MCF 10A (cell line): ENCODE measurements around the gene EEF1B2. TPM values are rescaled to one million over a fixed set of nuclear protein-coding genes. Genes with fewer than 3 reads are reported as not detected.

Experiments used
- BruUV-seq: library from RNA; stranded (reverse); fragments of 400-500 nt; replicated peaks from 2 replicates; lab custom pipeline; 2021; lab: Mats Ljungman, UMichigan
- CTCF ChIA-PET: fragments of 300-600 bp; sonication (Branson Sonifier 250); formaldehyde crosslinking; extraction: SDS; loops from one replicate; lab custom pipeline; 2021; ENCODE audit warnings: antibody characterized with exemption, inconsistent platforms; lab: Yijun Ruan, JAX
- POLR2A ChIA-PET: fragments of 300-600, 350-650 bp; sonication (Branson Sonifier 250); formaldehyde crosslinking; extraction: SDS; loops from one replicate; lab custom pipeline; 2020; ENCODE audit warnings: antibody characterized with exemption, inconsistent platforms; lab: Yijun Ruan, JAX
- DNase-seq: peaks from one replicate; pipeline ENCODE4 v3.0.0-alpha.2; 2018; ENCODE audit not compliant: unreplicated experiment
- H3K27ac Mint-ChIP-seq: one replicate; pipeline ENCODE4 v1.8.0; 2022; ENCODE audit warnings: mild to moderate bottlenecking, low read depth, mixed read lengths; ENCODE audit not compliant: unreplicated experiment
- H3K27me3 Mint-ChIP-seq: one replicate; pipeline ENCODE4 v1.8.0; 2022; ENCODE audit warnings: mixed read lengths; ENCODE audit not compliant: insufficient read depth, unreplicated experiment
- H3K36me3 Mint-ChIP-seq: one replicate; pipeline ENCODE4 v1.8.0; 2022; ENCODE audit warnings: mild to moderate bottlenecking, moderate library complexity, mixed read lengths; ENCODE audit not compliant: insufficient read depth, unreplicated experiment
- H3K4me1 Mint-ChIP-seq: one replicate; pipeline ENCODE4 v1.8.0; 2022; ENCODE audit warnings: mixed read lengths; ENCODE audit not compliant: insufficient read depth, unreplicated experiment
- H3K4me3 Mint-ChIP-seq: one replicate; pipeline ENCODE4 v1.8.0; 2022; ENCODE audit warnings: mild to moderate bottlenecking, moderate library complexity, mixed read lengths; ENCODE audit not compliant: unreplicated experiment
- H3K9me3 Mint-ChIP-seq: one replicate; pipeline ENCODE4 v1.8.0; 2022; ENCODE audit warnings: mixed read lengths; ENCODE audit not compliant: unreplicated experiment
- CTCF ChIP-seq: fragments of 200-600 bp; IDR thresholded peaks from one replicate; pipeline ENCODE4 v1.8.0; 2022; ENCODE audit warnings: antibody characterized with exemption, mild to moderate bottlenecking; ENCODE audit not compliant: unreplicated experiment
- intact Hi-C: fragments of 100-400 bp; cut with micrococcal nuclease; formaldehyde crosslinking; loops from 2 replicates; pipeline ENCODE4 v1.14.1; 2022
- total RNA-seq: library from RNA; stranded (reverse); gene quantifications from 2 replicates; pipeline ENCODE4 v1.2.3, GENCODE V29; 2022

EEF1B2 gene
- total RNA-seq, 1 experiment from 2014 or later: 1,110 TPM

DNA sequence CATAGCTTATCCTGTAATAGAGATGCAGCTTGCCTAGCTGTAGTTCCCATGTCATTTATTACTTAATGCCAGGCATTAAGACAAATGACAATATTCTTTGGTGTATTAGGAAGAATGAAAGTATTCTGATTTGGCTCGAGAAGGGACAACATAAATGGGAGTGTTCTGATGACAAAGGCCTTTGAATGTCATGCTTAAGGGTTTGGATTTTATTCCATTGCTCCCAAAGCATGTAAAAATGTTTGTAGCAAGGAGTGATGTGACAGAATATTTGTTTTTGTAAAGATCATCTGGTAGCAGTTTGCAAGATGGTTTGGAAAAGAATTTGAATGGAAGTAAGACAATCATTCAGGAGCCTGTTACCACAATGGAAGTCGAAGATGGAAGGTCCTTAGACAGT lies 30.4 kb downstream of the EEF1B2 start:
- Mint-ChIP-seq H3K36me3 (peaks cover 16% of the 10 kb centered on the region), H3K9me3 (no peaks in the 10 kb centered on the region), H3K27ac (no peak overlapping the region), H3K4me3 (no peak overlapping the region), H3K27me3 (no peaks in the 10 kb centered on the region), H3K4me1 (peaks cover 9% of the 10 kb centered on the region)
- TF ChIP-seq CTCF: no peak
- CTCF ChIA-PET: interaction anchor here (1.3 kb wide), 1 partner anchor 70 kb away, joined by 3 read pairs; no protein-coding TSS in a partner anchor
- POLR2A ChIA-PET: no interaction called here
- no TSS peak for BruUV-seq
- DNase-seq: no peak
- intact Hi-C loops: no loop called here

- Mint-ChIP-seq H3K27me3 (no peaks in the 10 kb centered on the region), H3K36me3 (peaks cover 16% of the 10 kb centered on the region), H3K4me3 (no peak overlapping the region), H3K9me3 (no peaks in the 10 kb centered on the region), H3K27ac (no peak overlapping the region), H3K4me1 (peaks cover 9% of the 10 kb centered on the region)
- POLR2A ChIA-PET: no interaction called here
- DNase-seq: no peak
- CTCF ChIA-PET: interaction anchor here (1.6 kb wide), 1 partner anchor 69 kb away, joined by 3 read pairs; no protein-coding TSS in a partner anchor
- no TSS peak for BruUV-seq
- no peak for TF ChIP-seq CTCF
- intact Hi-C loops: no loop called here
These were observed 31.0 kb downstream of the EEF1B2 start for GRCh38 chr2:206190689-206191088.

- H3K36me3 Mint-ChIP-seq: peaks cover 16% of the 10 kb centered on the region
- CTCF ChIA-PET: interaction anchor here (1.6 kb wide), 1 partner anchor 68 kb away, joined by 3 read pairs; no protein-coding TSS in a partner anchor
- POLR2A ChIA-PET: no interaction called here
- H3K4me1 Mint-ChIP-seq: peaks cover 9% of the 10 kb centered on the region
- no TSS peak for BruUV-seq
- DNase-seq: no peak
- intact Hi-C loops: no loop called here
- no peak for TF ChIP-seq CTCF
- H3K4me3 Mint-ChIP-seq: no peak overlapping the region
- H3K9me3 Mint-ChIP-seq: no peaks in the 10 kb centered on the region
- no peaks in the 10 kb centered on the region for H3K27me3 Mint-ChIP-seq
- H3K27ac Mint-ChIP-seq: no peak overlapping the region
These were observed 32.5 kb downstream of the EEF1B2 start for GRCh38 chr2:206192157-206192556.

- BruUV-seq: no TSS peak
- no peak for TF ChIP-seq CTCF
- H3K27ac Mint-ChIP-seq: no peak overlapping the region
- CTCF ChIA-PET: interaction anchor here (0.8 kb wide), 2 partner anchors 67 to 86 kb away, joined by 3 to 4 read pairs; no protein-coding TSS in a partner anchor
- intact Hi-C loops: no loop called here
- H3K4me3 Mint-ChIP-seq: no peak overlapping the region
- DNase-seq: no peak
- POLR2A ChIA-PET: interaction anchor here (0.8 kb wide), 1 partner anchor 10 kb away, joined by 3 read pairs; no protein-coding TSS in a partner anchor
- peaks cover 14% of the 10 kb centered on the region for H3K4me1 Mint-ChIP-seq
- H3K36me3 Mint-ChIP-seq: peaks cover 16% of the 10 kb centered on the region
- H3K9me3 Mint-ChIP-seq: no peaks in the 10 kb centered on the region
- no peaks in the 10 kb centered on the region for H3K27me3 Mint-ChIP-seq
These were observed 34.1 kb downstream of the EEF1B2 start for GRCh38 chr2:206193671-206194357.
